HAP-1 (cell line): Measurements from ENCODE around the gene PLCH1.
"Not testable (repeated sequence)": the region's sequence is repeated elsewhere in the genome, so short reads cannot be mapped to it uniquely, and the experiment has no call there.

Experiments
- DNase-seq, 2 experiments: peaks; one replicate each; pipeline ENCODE4 v3.0.0-alpha.2; 2016 to 2020; ENCODE audit warnings: low spot score in 2 of 2
- H3K27me3 ChIP-seq: fragments of 250-450 bp; sonication (Bioruptor Pico); 2 replicates; pipeline ENCODE4 v1.5.1; 2020; ENCODE audit warnings: low read depth, mild to moderate bottlenecking, moderate library complexity
- H3K36me3 ChIP-seq: fragments of 250-450 bp; sonication (Bioruptor Pico); replicated peaks from 2 replicates; pipeline ENCODE4 v1.5.1; 2020; ENCODE audit warnings: mild to moderate bottlenecking
- H3K4me1 ChIP-seq: fragments of 250-450 bp; sonication (Bioruptor Pico); 2 replicates; pipeline ENCODE4 v1.5.1; 2020; ENCODE audit warnings: mild to moderate bottlenecking
- H3K4me3 ChIP-seq: fragments of 250-450 bp; sonication (Bioruptor Pico); 2 replicates; pipeline ENCODE4 v1.5.1; 2020; ENCODE audit warnings: mild to moderate bottlenecking, moderate library complexity
- H3K9me3 ChIP-seq: fragments of 250-450 bp; sonication (Bioruptor Pico); 2 replicates; pipeline ENCODE4 v1.5.1; 2020; ENCODE audit warnings: mild to moderate bottlenecking, moderate library complexity
- in situ Hi-C: fragments of 300-500 bp; cut with MboI; formaldehyde crosslinking; loops from 3 replicates; pipeline ENCODE4 v1.14.3; 2020; ENCODE audit warnings: low sequenced_read_pairs, inconsistent platforms, mixed read lengths

Gene PLCH1

GRCh38 chr3:155615141-155615540 lies 129.7 kb downstream of the PLCH1 start:
- H3K36me3 ChIP-seq, H3K4me3 ChIP-seq, H3K9me3 ChIP-seq, H3K27me3 ChIP-seq, in situ Hi-C loops, DNase-seq: not testable (repeated sequence)
- peaks cover 18% of the 10 kb centered on the region for H3K4me1 ChIP-seq

- H3K27me3 ChIP-seq, DNase-seq, H3K9me3 ChIP-seq, H3K36me3 ChIP-seq, in situ Hi-C loops, H3K4me3 ChIP-seq: not testable (repeated sequence)
- H3K4me1 ChIP-seq = peaks cover 16% of the 10 kb centered on the region
Observed at GRCh38 chr3:155614410-155614809, 130.5 kb downstream of the PLCH1 start.

- Histone ChIP-seq H3K4me3 (no peak overlapping the region), H3K36me3 (no peaks in the 10 kb centered on the region), H3K9me3 (peaks cover 4% of the 10 kb centered on the region; the same call in 1 of the 2 replicates), H3K27me3 (no peaks in the 10 kb centered on the region), H3K4me1 (peaks cover 8% of the 10 kb centered on the region)
- DNase-seq = no peak
- in situ Hi-C loops = no loop called here
Observed at GRCh38 chr3:155611456-155611855, 133.4 kb downstream of the PLCH1 start.

GRCh38 chr3:155609586-155609985 lies 135.3 kb downstream of the PLCH1 start:
- DNase-seq = no peak
- Histone ChIP-seq H3K4me1 (peaks cover 14% of the 10 kb centered on the region), H3K36me3 (no peaks in the 10 kb centered on the region), H3K4me3 (no peak overlapping the region), H3K27me3 (no peaks in the 10 kb centered on the region), H3K9me3 (no peaks in the 10 kb centered on the region)
- in situ Hi-C loops = no loop called here

- no peaks in the 10 kb centered on the region for H3K9me3 ChIP-seq
- no peaks in the 10 kb centered on the region for H3K36me3 ChIP-seq
- in situ Hi-C loops = no loop called here
- no peak for DNase-seq
- no peak overlapping the region for H3K4me3 ChIP-seq
- peaks cover 14% of the 10 kb centered on the region for H3K4me1 ChIP-seq
- no peaks in the 10 kb centered on the region for H3K27me3 ChIP-seq
Observed at GRCh38 chr3:155608228-155608920, 136.5 kb downstream of the PLCH1 start.

GRCh38 chr3:155607761-155608160 lies 137.1 kb downstream of the PLCH1 start:
- Histone ChIP-seq H3K36me3 (no peaks in the 10 kb centered on the region), H3K4me1 (peaks cover 14% of the 10 kb centered on the region), H3K4me3 (no peak overlapping the region), H3K9me3 (no peaks in the 10 kb centered on the region), H3K27me3 (no peaks in the 10 kb centered on the region)
- DNase-seq = no peak
- in situ Hi-C loops = no loop called here

GRCh38 chr3:155605571-155605970 lies 139.3 kb downstream of the PLCH1 start:
- Histone ChIP-seq H3K4me3 (no peak overlapping the region), H3K9me3 (no peaks in the 10 kb centered on the region), H3K36me3 (no peaks in the 10 kb centered on the region), H3K27me3 (no peaks in the 10 kb centered on the region), H3K4me1 (peaks cover 19% of the 10 kb centered on the region)
- in situ Hi-C loops = no loop called here
- no peak for DNase-seq

GRCh38 chr3:155604967-155605366 lies 139.9 kb downstream of the PLCH1 start:
- Histone ChIP-seq H3K36me3 (no peaks in the 10 kb centered on the region), H3K27me3 (no peaks in the 10 kb centered on the region), H3K9me3 (no peaks in the 10 kb centered on the region), H3K4me1 (peaks cover 19% of the 10 kb centered on the region), H3K4me3 (no peak overlapping the region)
- DNase-seq = no peak
- in situ Hi-C loops = no loop called here

GRCh38 chr3:155604126-155604525 lies 140.7 kb downstream of the PLCH1 start:
- H3K27me3 ChIP-seq = no peaks in the 10 kb centered on the region
- H3K36me3 ChIP-seq = no peaks in the 10 kb centered on the region
- in situ Hi-C loops = no loop called here
- H3K4me1 ChIP-seq = peaks cover 19% of the 10 kb centered on the region
- H3K9me3 ChIP-seq = no peaks in the 10 kb centered on the region
- DNase-seq = no peak
- H3K4me3 ChIP-seq = no peak overlapping the region

GRCh38 chr3:155603302-155603701 lies 141.6 kb downstream of the PLCH1 start:
- no peaks in the 10 kb centered on the region for H3K36me3 ChIP-seq
- peaks cover 19% of the 10 kb centered on the region for H3K4me1 ChIP-seq
- H3K9me3 ChIP-seq = no peaks in the 10 kb centered on the region
- in situ Hi-C loops = no loop called here
- DNase-seq = no peak
- no peak overlapping the region for H3K4me3 ChIP-seq
- no peaks in the 10 kb centered on the region for H3K27me3 ChIP-seq

- Histone ChIP-seq H3K9me3 (no peaks in the 10 kb centered on the region), H3K4me3 (no peak overlapping the region)
- in situ Hi-C loops = no loop called here
Observed at GRCh38 chr3:155602307-155602706, 142.6 kb downstream of the PLCH1 start.

GRCh38 chr3:155598671-155599070 lies 146.2 kb downstream of the PLCH1 start:
- H3K4me3 ChIP-seq = no peak overlapping the region

More at GRCh38 chr3:155602307-155602706, 142.6 kb downstream of the PLCH1 start:
- Histone ChIP-seq H3K4me1 (peaks cover 19% of the 10 kb centered on the region), H3K36me3 (no peaks in the 10 kb centered on the region), H3K27me3 (no peaks in the 10 kb centered on the region)
- no peak for DNase-seq

GRCh38 chr3:155596615-155597014 lies 148.3 kb downstream of the PLCH1 start:
- Histone ChIP-seq H3K27me3 (no peaks in the 10 kb centered on the region), H3K9me3 (no peaks in the 10 kb centered on the region), H3K4me1 (no peaks in the 10 kb centered on the region), H3K4me3 (no peak overlapping the region), H3K36me3 (no peaks in the 10 kb centered on the region)
- no peak for DNase-seq
- in situ Hi-C loops = no loop called here

More at GRCh38 chr3:155598671-155599070, 146.2 kb downstream of the PLCH1 start:
- no peak for DNase-seq
- in situ Hi-C loops = no loop called here
- peaks cover 5% of the 10 kb centered on the region for H3K4me1 ChIP-seq
- no peaks in the 10 kb centered on the region for H3K9me3 ChIP-seq
- H3K36me3 ChIP-seq = no peaks in the 10 kb centered on the region
- H3K27me3 ChIP-seq = no peaks in the 10 kb centered on the region

GRCh38 chr3:155595371-155595770 lies 149.5 kb downstream of the PLCH1 start:
- H3K27me3 ChIP-seq = no peaks in the 10 kb centered on the region
- no peaks in the 10 kb centered on the region for H3K9me3 ChIP-seq
- H3K36me3 ChIP-seq = no peaks in the 10 kb centered on the region; the same call in 1 of the 2 replicates
- in situ Hi-C loops = no loop called here
- H3K4me1 ChIP-seq = no peaks in the 10 kb centered on the region
- H3K4me3 ChIP-seq = no peak overlapping the region
- DNase-seq = no peak
